Activated naive CD4-positive, alpha-beta T cell treated with Interleukin-2 at 50 U/mL for 16 hours (primary cell): ENCODE data around the gene ROGDI.
A peak's percentile ranks its signal among the peaks of the same experiment; 100 is the strongest.

Experiments used
- DNase-seq: peaks from one replicate; pipeline ENCODE4 v3.0.0-alpha.2; 2020

Gene ROGDI, protein sequence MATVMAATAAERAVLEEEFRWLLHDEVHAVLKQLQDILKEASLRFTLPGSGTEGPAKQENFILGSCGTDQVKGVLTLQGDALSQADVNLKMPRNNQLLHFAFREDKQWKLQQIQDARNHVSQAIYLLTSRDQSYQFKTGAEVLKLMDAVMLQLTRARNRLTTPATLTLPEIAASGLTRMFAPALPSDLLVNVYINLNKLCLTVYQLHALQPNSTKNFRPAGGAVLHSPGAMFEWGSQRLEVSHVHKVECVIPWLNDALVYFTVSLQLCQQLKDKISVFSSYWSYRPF

DNA sequence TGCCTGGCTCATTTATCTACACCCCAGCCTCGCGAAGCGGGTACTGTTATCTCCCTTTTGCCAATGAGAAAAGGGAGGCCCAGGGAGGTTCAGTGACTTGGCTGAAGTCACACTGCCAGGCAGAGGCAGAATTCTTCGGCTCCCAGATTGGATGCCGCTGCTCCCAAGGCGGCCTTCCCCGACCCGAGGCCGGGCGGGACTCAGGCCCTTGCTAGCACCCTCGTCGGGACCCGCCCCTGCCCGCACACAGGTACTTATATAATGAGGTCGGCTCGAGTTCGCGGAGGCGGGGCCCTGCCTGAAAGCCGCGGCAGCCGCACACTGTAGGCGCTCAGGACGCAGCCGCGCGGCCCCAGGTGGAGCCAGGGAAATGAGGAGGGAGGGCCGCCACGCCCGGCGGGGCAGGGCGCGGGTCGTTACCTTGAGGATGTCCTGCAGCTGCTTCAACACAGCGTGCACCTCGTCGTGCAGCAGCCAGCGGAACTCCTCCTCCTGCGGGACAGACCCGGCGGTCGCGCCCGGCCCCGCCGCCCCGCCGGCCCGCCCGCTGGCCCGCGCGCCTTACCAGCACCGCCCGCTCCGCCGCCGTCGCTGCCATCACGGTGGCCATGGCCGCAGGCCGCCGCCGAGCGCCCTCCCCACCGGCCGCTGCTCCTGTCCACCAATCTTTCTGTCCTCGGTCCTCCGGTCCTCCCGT is at the start of gene ROGDI:
Gene ROGDI (minus strand): TSS at position 672 of the 697 bp plus-strand sequence. CDS start 62 bp downstream, at position 610.
- peak; percentile 80 for DNase-seq

DNA sequence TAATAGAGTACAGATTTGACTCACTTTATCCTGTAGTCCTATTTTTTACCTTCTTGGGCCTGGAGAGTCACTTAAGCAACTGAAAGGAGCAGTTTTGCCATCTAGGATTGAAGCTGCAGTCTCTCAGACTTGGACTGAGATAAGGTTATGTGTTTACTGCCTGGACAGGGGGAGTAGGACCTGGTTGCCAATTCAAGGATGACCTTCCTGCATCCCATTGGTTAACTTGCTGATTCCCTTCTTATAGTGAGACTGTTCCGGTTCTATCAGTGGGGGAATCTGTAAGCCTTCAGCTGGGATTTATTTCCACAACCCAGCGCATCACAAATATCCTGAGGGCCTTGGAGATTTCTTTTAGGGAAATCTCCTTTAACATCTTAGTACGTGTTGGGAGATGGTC is 47.8 kb upstream of the ROGDI start:
- no peak for DNase-seq

DNA sequence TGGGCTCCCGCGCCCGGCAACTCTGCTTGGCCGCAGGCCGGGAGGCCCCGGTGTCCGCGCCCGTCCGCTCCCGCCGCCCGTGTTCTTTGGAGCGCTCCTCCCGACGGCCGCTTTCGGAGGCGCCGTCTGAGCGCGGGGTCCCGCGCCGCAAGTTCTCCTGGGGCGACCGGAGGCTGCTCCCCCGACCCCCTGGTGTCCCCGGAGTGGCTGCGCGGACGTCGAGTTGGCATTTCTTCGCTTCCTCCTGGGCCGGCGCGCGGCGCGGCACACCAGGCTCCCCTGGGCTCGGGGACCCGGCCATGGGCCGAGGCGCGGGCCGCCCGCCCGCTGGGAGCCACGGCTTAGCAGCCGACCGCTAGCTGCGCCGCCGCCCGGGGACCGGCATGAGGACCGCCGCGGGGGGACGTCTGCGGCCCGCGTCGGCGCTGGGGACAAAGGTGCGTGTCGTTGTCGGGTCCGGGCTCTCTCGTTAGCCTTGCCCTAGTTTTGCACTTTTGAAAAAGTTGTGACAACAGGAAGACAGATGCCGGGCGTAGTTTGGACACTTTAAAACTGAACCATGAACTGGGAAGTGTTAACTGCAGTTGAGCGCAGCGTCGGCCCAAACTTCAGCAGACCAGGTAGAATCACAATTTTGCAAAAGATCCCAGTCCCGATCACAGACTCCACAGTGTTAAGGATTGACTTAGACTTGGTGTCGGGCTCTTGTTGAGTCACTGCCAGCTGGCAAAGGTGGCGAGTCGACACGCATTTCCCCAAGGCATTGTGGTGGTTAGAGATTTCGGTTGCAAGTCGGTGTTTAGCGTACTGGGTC is 45.5 kb upstream of the ROGDI start:
- DNase-seq, result peak; percentile 48

DNA sequence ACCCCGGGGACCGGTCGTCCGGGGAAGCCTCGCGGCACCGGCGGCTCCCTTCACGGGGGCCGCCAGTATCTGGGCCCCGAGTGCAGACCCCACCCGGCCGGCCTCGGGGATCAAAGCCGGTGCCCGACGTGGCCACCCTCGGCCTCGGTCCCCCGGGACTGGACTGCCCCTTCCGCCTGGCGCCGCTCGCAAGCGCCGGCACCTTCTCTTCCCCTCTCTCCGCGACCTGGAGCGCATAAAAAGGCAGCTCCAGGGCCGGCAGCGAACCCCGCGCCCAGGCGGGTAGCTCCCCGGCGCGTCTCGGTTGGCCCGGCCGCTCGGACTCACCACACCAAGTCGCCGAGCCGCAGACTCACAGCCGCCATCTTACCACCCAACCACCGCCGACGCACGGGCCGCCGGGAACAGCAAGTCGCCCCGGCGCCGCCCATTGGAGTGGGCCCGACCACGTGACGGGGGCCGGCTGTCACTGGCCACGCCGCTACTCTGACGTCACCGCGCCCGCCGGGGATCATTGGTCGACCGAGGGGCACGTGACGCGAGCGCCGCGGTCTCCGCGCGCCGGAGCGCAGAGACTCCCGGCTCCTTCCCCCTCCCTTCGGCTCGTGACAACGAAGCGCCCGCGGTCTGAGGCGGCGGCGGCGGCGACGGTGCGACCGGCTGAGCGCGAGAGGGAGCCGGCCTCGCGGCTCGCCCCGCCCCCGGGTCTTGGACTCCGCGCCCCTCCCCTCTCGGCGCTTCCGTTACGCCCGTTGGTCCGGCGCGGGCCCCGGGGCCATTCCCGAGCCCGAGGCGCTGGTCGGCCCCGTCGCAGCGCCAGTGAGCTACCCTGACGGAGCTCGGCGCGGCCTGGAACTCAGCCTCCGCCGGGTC is 44.7 kb upstream of the ROGDI start, which contains the start of the genes GLYR1 and UBN1:
Gene GLYR1 (minus strand): TSS at position 388 of the 873 bp plus-strand sequence. CDS start 23 bp downstream, at position 365.
Gene UBN1 (plus strand): TSS at position 581 of the 873 bp plus-strand sequence. CDS start 5,437 bp downstream, outside the sequence.
- peak; percentile 100 for DNase-seq

DNA sequence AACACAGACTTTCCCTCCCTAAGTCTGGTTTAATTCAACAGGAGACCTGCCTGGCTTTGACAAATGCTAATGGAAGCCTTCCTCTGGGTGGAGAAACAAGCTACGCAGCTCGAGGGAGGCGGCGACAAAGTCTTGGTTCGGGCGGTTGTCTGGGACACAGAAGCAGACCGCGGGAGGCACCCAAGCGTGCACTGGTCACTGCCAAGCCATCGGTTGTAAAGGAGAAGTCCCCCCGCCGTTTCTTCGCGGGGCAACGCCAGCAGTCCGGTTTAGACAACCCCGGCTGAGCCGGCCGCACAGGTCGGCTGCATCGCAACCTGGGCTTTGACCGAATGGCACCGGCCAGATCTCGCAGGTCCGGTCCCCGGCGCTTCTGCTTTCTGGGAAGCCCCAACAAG is 44.1 kb upstream of the ROGDI start:
- peak; percentile 24 for DNase-seq

DNA sequence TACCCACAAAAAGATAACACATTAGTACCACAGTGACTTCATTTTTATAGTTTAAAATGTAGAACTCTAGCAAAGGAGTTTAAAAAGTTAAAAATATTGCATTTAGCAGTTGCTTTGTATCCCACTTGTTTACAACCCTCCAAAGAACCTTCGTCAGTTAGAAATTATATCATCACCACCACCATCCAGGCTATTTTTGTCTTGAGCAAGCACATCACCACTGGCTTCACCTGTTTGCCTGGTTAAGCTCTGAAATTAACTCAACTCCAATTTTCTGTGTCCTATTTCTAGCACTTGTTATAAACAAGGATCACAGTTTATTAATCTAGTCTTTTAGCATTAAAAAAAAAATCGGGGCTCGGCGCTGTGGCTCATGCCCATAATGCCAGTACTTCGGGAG is 38.6 kb upstream of the ROGDI start:
- DNase-seq, result no peak

DNA sequence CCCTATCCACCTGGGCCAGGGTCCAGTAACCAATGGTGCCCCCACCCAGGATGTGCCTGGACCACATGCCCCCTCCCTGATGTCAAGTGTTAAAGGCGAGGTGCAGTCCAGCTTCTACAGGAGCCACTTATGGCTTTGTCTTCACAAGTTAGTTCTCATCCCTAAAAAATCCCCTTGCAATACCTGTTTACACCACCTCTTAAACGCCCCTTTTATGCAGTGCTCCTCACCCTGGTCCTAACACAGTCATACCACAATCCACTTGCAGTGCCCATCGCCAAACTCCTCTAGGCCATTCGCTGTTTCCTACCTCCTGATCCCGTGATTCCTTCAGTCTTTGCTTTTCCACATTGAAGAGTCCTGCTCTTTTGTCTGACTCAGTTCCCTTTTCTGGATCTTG is 37.5 kb upstream of the ROGDI start:
- no peak for DNase-seq

DNA sequence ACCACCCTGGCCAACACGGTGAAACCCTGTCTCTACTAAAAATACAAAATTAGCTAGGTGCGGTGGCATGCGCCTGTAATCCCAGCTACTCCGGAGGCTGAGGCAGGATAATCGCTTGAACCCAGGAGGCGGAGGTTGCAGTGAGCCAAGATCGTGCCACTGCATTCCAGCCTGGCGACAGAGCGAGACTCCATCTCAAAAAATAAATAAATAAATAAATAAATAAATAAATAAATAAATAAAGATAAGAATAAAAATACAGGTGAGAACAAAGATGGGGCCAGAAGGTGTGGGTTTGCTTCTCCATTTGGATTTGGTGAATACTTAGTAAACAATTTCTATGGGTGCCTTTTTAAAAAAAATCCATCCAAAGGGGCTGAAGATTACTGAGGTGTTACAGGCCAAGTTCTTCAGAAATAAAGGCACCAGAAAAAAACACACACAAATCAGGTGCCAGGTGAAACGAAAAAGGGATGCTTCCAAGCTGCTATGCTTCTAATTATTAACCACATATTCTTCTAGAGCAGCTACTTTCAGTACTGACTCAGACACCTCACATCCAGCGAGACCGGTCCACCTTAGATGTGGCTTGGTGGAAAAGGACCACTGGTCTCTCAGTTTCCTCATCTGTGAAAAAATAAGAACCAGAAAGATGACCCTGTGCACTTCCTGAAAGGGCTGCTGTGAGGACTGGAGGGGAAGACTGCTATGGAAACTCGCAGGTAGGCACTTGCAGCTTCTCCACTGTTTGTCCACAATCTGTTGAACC is 35.5 kb upstream of the ROGDI start:
- no peak for DNase-seq

DNA sequence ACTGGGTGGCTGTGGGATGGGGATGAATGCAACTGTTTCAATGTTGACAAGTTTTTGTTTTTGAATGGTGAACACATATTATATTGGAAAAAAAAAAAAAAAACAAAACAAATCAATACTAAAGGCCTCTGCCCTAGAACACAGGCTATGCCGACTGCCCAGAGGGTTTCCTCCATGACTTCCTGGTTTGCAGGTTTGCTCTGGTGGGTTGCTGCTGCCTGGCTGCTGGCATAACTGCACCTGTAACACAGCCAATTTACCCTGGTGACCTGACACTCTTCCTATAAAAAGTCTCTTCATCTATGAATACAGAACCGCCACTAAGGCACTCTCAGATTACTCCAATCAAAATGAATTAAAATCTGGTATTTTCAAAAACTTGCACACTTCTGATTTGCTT is 34.3 kb upstream of the ROGDI start:
- no peak for DNase-seq

DNA sequence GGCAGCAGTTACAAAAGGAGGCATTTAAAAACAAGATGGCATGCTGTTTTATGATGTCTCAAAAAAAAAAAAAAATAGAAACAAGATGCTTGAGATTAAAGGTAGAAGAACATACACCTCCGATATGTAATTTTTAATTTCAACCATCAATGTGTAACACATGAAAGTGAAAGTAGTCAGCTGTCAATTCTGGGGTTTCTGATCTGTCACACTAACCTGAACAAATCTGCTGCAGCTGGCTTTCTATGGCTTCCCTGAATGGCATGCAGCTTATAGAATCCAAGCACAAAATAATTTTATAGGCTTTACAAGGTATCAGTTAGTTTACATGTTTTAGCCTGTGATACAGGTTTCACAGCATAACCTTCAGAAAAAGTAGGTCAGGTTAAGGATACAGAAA is 31.2 kb upstream of the ROGDI start:
- DNase-seq, result no peak

DNA sequence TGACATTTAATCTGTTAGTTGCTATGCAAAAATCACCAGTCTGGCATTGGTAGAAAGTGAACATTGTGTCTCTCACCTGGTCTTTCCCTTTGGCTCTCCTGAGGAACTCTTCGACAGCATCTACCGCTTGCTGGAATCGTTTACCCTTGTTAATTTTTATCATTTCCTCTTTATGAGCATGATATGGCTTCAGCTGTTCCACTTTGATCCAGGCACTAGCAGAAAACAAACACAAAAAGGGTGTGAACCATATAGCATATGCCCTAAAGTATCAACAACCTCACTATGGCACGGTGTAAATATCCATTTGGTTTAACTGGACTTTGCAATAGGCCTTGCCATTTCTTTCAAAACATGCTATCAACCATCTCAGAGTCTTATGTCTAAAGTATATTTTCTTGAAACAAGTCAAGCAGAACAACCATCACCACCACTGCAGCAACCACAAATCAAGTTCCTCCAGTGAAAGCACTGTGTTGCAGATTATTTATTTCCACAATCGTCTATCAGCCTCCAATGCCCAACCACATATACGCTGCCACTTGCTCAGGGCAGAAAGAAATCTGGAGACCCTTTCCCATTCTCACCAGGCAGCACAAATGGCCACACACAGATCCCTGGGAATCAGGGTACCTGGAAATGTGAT is 30.4 kb upstream of the ROGDI start:
- no peak for DNase-seq

DNA sequence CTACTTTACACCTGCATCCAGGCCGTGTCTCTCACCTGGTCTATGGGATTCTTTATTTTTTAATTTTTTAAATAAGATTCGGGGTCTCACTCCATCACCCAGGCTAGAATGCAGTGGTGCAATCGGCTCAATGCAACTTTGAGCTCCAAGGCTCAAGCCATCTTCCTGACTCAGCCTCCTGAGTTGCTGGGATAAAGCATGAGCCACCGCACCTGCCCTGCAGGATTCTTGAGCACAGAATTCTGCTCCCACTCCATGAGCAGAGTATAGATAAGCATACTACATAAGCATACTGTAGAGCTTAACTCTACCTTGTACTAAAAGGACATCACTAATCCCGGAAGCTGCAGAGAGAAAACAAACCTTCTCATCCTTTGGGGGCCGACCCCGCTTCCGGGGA is 29.2 kb upstream of the ROGDI start:
- no peak for DNase-seq

DNA sequence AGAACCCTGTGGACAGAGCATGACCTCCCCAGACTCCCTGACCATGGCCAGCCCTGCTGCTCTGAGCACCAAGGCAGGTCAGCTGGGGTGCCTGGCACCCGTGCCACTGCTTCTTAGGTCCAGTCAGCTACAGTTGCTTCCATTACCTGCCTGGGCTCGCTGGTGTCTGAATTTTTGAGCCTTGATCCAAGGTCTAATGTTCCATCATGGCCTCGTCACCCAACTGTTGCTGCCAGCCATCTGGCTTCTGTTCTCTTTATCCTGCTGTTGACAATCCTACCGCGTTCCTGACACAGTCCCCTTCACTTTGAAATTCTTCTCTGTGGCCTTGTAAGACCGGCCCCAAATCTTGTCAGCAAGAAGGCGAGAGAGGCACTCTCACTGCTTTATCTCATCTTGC is 28.0 kb upstream of the ROGDI start:
- DNase-seq, result no peak

DNA sequence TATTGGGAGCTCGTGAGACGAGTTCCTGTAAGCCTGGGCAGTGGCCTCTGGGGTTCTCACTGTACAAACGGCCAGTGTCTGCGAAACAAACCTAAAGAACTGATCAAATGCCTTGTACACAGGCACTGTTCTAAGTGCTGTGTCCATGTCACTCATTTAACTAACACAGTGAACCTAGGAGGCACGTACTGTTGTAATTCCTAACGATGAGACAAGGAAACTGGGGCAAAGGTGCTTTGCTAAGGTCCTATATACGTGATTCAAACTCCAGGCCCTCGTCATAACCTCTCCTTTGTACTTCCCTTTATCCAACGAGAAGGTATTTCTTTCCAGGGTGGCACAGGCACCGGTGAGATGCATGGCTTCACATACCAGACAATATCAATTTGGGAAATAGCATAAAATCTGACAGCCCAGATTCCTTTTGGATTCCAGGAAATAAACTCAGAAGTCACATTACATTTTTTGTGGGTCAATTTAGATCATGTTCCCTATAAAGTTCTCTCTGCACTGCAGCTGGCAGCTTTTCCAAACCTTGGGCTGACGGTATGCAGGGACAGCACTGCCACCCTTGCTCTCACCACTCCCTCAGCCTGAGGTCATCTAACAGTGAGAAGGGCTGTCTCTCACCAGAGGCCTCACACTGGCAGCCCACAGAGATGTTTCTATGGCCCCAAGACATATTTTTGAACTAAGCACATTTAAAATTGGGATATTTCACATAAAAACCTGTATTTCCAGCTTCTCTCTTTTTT is 26.3 kb upstream of the ROGDI start:
- DNase-seq, result no peak

DNA sequence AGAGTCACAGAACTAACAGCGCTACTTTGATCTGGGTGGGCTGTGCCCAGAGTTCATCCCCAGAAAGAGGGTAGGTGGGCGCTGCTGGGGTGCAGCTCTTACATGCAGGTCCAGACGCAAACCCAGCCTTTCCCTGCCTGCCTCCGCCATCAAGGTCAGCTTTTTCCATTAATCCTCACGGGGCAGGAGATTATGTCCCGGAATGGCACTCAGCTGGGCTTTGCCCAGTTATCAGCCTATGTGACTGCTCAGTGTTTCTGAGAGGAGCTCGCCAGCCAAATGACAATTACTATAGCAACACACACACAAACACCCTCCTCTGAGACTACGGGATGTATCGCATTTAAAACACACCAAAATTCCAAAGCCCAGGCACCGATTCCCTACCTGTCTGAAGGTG is 24.5 kb upstream of the ROGDI start:
- DNase-seq, result no peak

DNA sequence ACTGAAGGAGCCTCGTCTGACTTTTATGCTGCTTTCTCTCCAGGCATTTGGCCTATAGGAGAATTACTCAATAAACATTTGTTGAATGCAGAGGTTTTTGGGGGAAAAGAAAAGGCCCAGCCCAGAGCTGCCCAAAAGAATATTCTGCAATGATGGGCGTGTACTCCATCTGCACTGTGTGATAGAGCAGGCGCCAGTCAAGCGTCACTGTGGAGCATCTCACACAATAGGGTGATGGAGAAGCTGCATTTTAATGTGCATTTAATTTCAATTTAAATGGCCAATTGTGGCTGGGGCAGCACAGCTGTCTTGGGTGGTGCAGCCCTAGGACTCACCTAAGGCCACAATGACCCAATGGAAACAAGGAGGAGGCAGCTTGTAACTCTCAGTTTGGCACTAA is 24.1 kb upstream of the ROGDI start:
- no peak for DNase-seq

DNA sequence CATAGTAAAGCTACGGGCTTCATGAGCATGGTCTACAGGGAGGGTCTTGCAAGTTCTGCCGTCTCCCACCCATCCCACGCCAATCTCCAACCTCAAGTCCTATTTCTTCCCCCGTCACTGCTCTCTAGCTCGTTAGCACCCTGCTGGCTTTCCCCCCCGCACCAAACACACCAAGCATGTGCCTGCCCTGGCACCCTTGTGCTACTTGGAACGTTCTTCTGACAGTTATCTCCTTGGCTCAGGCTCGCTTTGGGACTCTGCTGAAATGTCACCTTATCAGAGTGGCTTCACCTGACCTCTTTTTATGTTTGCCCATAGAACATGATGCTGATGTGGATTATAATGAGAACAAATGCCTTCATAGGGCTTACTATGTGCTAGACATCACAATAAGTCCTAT is 22.8 kb upstream of the ROGDI start:
- DNase-seq, result no peak

DNA sequence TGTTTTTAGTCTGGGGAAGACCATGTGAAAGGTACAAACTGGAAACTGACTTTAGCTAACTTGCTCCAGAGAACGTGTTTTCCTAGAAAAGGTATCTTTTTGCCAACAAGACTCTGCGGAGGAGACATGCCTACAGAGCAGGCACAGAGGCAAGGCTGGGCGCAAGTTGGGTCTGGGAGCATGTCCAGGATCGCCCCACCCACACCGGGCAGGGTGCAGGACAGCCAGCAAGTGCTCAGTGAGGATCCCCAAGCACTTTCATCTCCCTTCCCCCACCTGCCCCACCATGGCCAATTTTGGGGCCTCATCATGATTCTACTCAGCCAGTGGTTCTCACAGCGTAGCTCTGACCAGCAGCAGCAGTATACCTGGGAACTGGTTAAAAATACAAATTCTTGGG is 18.2 kb upstream of the ROGDI start:
- DNase-seq, result no peak

DNA sequence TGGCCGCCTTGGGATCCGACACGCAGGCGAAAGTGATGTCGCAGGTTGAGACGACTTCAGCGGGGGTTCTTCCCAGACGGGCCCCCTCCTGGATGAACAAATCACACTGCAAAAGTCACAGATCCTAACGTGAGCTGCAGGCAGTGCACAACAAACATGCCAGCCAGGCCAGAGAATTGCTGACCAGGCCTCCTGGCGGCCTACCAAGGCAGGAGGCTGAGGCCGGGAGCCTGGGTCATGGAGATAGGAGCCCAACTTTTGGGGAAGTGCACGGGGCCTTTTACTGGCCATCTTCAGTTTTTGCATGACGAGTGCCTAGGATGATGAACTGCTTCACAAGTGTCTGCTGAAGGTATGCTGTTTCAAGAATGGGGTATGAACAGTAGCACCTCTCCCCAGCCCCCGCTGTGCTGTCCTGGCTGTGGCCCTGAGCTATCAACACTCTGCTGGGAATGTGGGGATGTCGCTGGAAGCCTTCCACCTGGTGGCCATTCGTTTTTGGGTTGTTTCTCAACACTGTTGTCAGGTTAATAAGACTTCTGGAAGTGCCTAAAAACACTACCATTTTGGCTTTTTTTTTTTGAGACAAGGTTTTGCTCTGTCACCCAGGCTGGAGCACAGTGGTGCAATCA is 12.2 kb upstream of the ROGDI start:
- DNase-seq, result no peak

DNA sequence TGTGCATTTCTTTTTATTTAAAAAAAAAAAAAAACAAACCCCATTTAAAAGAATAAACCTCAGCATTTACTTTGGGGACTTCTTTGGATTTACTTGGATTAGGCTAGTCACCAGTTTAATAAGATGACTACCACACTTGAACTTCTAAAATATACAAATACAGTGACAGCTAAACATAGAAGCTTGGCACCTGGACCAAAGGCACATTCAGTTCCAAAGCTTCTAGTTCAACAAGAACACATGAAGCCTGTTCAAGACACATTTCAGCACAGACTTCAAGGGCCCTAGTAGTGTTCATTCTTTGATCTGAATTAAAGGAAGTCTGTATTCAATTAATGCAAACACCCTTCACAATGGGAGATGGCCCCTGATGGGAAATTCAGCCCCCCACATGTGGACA is 11.6 kb upstream of the ROGDI start:
- DNase-seq, result no peak
